Thyroid gland (tissue), 4 donors: ENCODE data around the gene MAP3K9. TPM values are rescaled to one million over a fixed set of nuclear protein-coding genes. Genes with fewer than 3 reads are reported as not detected.

Source experiments
- DNase-seq, 2 donors: peaks; one replicate each; pipeline ENCODE4 v3.0.0-alpha.2; 2019
- H3K27ac ChIP-seq, 3 donors: fragments of 200-600 bp; sonication (generic); 1 replicate in 2 of 3; 2 replicates in 1 of 3; pipeline ENCODE4 v1.5.1; 2016 to 2019; ENCODE audit warnings: mild to moderate bottlenecking in 1 of 3, moderate library complexity in 1 of 3
- H3K27me3 ChIP-seq: fragments of 200-600 bp; sonication (generic); one replicate; pipeline ENCODE4 v1.5.1; 2019
- H3K36me3 ChIP-seq, 2 donors: fragments of 200-600 bp; sonication (generic); one replicate each; pipeline ENCODE4 v1.5.1; 2016 to 2019
- H3K4me1 ChIP-seq, 2 donors: fragments of 200-600 bp; sonication (generic); one replicate each; pipeline ENCODE4 v1.5.1; 2017 to 2019
- H3K4me3 ChIP-seq, 3 donors: fragments of 200-600 bp; sonication (generic); replicated peaks in 1 of 3; 1 replicate in 2 of 3; 2 replicates in 1 of 3; pipeline ENCODE4 v1.5.1; 2016; ENCODE audit warnings: mild to moderate bottlenecking in 1 of 3
- H3K9me3 ChIP-seq: fragments of 200-600 bp; sonication (generic); one replicate; pipeline ENCODE4 v1.5.1; 2017
- CTCF ChIP-seq, 6 experiments: fragments of 200-600 bp in 3 of 6; fragments of 450-650 bp in 3 of 6; sonication (generic) in 3 of 6; IDR thresholded peaks; one replicate each; pipeline ENCODE4 v1.5.1; 2016 to 2019; ENCODE audit warnings: antibody characterized with exemption in 6 of 6, mild to moderate bottlenecking in 2 of 6, inconsistent platforms in 1 of 6, moderate library complexity in 1 of 6
- POLR2A ChIP-seq, 2 donors: fragments of 450-650 bp; IDR thresholded peaks; one replicate each; pipeline ENCODE4 v1.6.1; 2017; ENCODE audit warnings: antibody characterized with exemption in 2 of 2, mild to moderate bottlenecking in 2 of 2, moderate library complexity in 1 of 2
- WGBS, 2 donors: methylation state at CpG; one replicate each; pipeline ENCODE4 v1.1.5; 2017; 5-methylcytosine and 5-hydroxymethylcytosine counted together
- intact Hi-C: fragments of 100-400 bp; cut with DNase I; formaldehyde crosslinking; loops from one replicate; pipeline ENCODE4 v1.15.1; 2023
- total RNA-seq, 4 donors: library from RNA; depleted of rRNA; stranded (reverse); fragments of >200 nt; gene quantifications; one replicate each; pipeline ENCODE4 v1.2.3, GENCODE V29; 2016

MAP3K9 gene
- total RNA-seq, 4 donors from 2014 or later: 7.7 to 19.7 (median 11.9) TPM

GRCh38 chr14:70792939-70793338 is 16.4 kb downstream of the MAP3K9 start:
- H3K36me3 ChIP-seq: no peaks in the 10 kb centered on the region
- WGBS, 2 donors: 80 to 82% methylated on average over 9 of the region's 9 CpGs
- no peak overlapping the region for H3K4me3 ChIP-seq
- intact Hi-C loops: no loop called here
- no peak overlapping the region for H3K27ac ChIP-seq
- H3K9me3 ChIP-seq: no peaks in the 10 kb centered on the region
- no peak for DNase-seq
- H3K27me3 ChIP-seq: no peaks in the 10 kb centered on the region
- TF ChIP-seq POLR2A (IDR thresholded peaks at IDR 0.05): no peak
- no peak for TF ChIP-seq CTCF (IDR thresholded peaks at IDR 0.05)
- H3K4me1 ChIP-seq: peaks cover 14 to 19% of the 10 kb centered on the region in 2 donors

- Histone ChIP-seq H3K4me3 (no peak overlapping the region), H3K9me3 (no peaks in the 10 kb centered on the region), H3K27ac (no peak overlapping the region), H3K36me3 (no peaks in the 10 kb centered on the region), H3K4me1 (peaks cover 14 to 19% of the 10 kb centered on the region in 2 donors), H3K27me3 (no peaks in the 10 kb centered on the region)
- TF ChIP-seq POLR2A (IDR thresholded peaks at IDR 0.05): no peak
- no peak for TF ChIP-seq CTCF (IDR thresholded peaks at IDR 0.05)
- 89% methylated on average over 7 of the region's 7 CpGs for WGBS, 2 donors
- intact Hi-C loops: no loop called here
- DNase-seq: no peak
Observed at GRCh38 chr14:70791971-70792370, 17.3 kb downstream of the MAP3K9 start.

GRCh38 chr14:70789961-70790360 is 19.4 kb downstream of the MAP3K9 start:
- H3K36me3 ChIP-seq: no peaks in the 10 kb centered on the region
- H3K9me3 ChIP-seq: no peaks in the 10 kb centered on the region
- intact Hi-C loops: no loop called here
- TF ChIP-seq POLR2A (IDR thresholded peaks at IDR 0.05) (no peak), CTCF (IDR thresholded peaks at IDR 0.05) (no peak)
- H3K4me3 ChIP-seq: no peak overlapping the region
- H3K4me1 ChIP-seq: peaks cover 14 to 19% of the 10 kb centered on the region in 2 donors
- no peaks in the 10 kb centered on the region for H3K27me3 ChIP-seq
- DNase-seq: no peak
- WGBS, 2 donors: 85 to 96% methylated on average over 2 to 4 of the region's 4 CpGs
- H3K27ac ChIP-seq: peak overlapping the region in 2 of 3 donors; percentile 33 to 35

GRCh38 chr14:70789361-70789760 is 20.0 kb downstream of the MAP3K9 start:
- peaks cover 14 to 19% of the 10 kb centered on the region in 2 donors for H3K4me1 ChIP-seq
- TF ChIP-seq POLR2A (IDR thresholded peaks at IDR 0.05) (no peak), CTCF (IDR thresholded peaks at IDR 0.05) (no peak)
- H3K36me3 ChIP-seq: no peaks in the 10 kb centered on the region
- H3K27ac ChIP-seq: peak overlapping the region in 2 of 3 donors; percentile 33 to 35
- H3K9me3 ChIP-seq: no peaks in the 10 kb centered on the region
- no peak overlapping the region for H3K4me3 ChIP-seq
- WGBS, 2 donors: 8 to 21% methylated on average over 4 of the region's 4 CpGs
- DNase-seq: peak; percentile 71 to 72
- no peaks in the 10 kb centered on the region for H3K27me3 ChIP-seq
- intact Hi-C loops: no loop called here

- peaks cover 14 to 19% of the 10 kb centered on the region in 2 donors for H3K4me1 ChIP-seq
- peak overlapping the region in 2 of 3 donors; percentile 33 to 35 for H3K27ac ChIP-seq
- TF ChIP-seq POLR2A (IDR thresholded peaks at IDR 0.05) (no peak), CTCF (IDR thresholded peaks at IDR 0.05) (no peak)
- no peak for DNase-seq
- H3K9me3 ChIP-seq: no peaks in the 10 kb centered on the region
- no peak overlapping the region for H3K4me3 ChIP-seq
- H3K27me3 ChIP-seq: no peaks in the 10 kb centered on the region
- H3K36me3 ChIP-seq: no peaks in the 10 kb centered on the region
- intact Hi-C loops: no loop called here
- WGBS, 2 donors: 34 to 40% methylated on average over 6 of the region's 6 CpGs
Observed at GRCh38 chr14:70788898-70789297, 20.4 kb downstream of the MAP3K9 start.
